IPS DF 19.7 (cell line): ENCODE data around the gene KRT5.
"Not testable (repeated sequence)": the region's sequence is repeated elsewhere in the genome, so short reads cannot be mapped to it uniquely, and the experiment has no call there.

Experiments used
- DNase-seq: peaks from one replicate; pipeline ENCODE4 v3.0.0-alpha.2; 2013; ENCODE audit warnings: low read depth, low spot score

The KRT5 gene

DNA sequence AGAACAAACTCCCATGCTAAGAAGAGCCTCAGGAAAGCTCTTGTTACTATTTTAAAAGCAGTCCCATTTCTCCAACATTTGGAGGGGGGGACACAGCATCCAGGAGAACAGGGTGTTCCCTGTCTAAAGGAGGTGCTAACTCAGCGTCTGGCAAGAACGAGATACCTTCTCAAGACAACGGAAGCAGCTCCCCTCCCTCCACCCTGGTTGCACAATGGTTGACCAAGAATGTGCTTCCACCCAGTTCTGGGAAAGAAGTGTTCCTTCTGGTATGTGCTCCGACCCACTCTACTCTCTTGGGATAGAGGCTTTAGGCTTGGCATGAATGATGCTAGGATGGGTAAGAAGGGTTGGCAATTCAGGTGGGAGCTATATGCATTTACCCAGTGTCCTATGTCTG, 25.7 kb downstream of the KRT5 start:
- no peak for DNase-seq

- no peak for DNase-seq
These were observed 26.1 kb downstream of the KRT5 start for GRCh38 chr12:52494100-52494499.

DNA sequence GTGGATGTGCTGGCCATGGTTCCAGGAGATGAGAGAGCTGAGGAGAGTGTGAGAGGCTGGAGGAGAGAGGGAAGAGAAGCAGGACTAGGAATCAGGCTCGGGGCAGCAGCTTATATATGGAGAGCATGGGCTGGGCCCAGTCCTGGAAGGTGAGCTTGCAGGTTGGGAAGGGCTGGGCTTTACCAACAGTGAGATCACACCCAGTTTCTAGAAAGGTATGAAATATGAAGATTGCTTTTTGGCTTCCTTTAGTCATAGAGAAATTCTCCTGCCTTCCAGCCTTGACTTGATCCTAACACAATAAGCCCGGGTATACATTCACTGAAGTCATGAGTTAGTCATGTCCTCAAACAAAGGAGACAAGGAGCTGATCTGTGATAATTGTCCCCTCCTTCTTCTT, 27.0 kb downstream of the KRT5 start, which contains the start of gene KRT6A:
Gene KRT6A, minus strand, starts transcription at position 86 of the 400 bp plus-strand sequence. Its CDS starts 69 bp downstream, at position 17.
- no peak for DNase-seq

GRCh38 chr12:52492405-52492804, 27.8 kb downstream of the KRT5 start:
- not testable (repeated sequence) for DNase-seq

DNA sequence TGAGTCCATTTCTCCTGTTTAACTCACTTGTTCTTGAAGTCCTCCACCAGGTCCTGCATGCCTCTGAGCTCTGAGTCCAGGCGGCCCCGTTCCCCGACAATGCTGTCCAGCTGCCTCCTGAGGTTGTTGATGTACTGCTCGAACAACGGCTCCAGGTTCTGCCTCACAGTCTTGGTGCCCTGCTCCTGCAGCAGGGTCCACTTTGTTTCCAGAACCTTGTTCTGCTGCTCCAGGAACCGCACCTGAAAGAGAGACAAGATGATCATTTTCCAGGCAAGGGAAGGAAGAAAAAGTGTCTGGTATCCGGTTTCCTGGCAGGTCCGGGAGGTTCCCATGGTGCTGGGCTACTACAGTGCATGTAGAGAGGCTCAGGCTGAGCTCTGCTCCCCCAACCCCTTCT, 28.7 kb downstream of the KRT5 start:
- not testable (repeated sequence) for DNase-seq

- DNase-seq, result no peak
These were observed 31.5 kb downstream of the KRT5 start for GRCh38 chr12:52488736-52489135.

GRCh38 chr12:52487744-52488443, 32.3 kb downstream of the KRT5 start:
- DNase-seq, result not testable (repeated sequence)

DNA sequence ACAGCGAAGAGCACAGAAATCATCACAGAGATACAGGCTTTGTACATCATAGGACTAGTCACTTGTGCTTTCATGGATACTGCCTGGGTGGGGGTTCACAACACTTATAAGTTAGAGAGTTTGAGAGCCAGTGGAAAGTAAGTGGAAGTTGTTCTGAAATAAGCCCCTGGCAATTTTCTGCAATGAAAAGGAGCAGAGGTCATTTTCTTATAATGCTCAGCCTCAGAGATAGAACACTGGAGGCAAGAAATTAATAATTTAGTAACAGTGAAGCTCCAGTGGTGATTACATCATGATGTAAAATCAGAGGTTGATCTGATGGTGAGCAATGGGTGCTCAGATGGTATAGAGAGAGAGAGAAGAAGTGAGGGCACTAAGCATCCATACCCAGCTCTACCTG, 33.0 kb downstream of the KRT5 start:
- no peak for DNase-seq

GRCh38 chr12:52486166-52487105, 33.8 kb downstream of the KRT5 start:
- DNase-seq, result no peak

GRCh38 chr12:52480073-52480472, 40.1 kb downstream of the KRT5 start:
- DNase-seq, result no peak

DNA sequence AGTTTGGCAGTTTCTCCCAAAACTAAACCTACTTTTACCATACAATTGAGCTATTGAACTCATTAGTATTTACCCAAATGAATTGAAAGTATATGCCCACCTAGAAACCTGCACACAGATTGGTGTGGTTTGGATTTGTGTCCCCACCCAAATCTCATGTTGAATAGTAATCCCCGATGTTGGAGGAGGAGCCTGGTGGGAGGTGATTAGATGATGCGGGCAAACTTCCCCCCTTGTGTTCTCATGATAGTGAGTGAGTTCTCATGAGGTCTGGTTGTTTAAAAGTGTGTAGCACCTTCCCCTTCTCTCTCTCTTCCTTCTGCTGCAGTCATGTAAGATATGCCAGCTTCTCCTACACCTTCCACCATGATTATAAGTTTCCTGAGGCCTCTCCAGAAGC, 42.5 kb downstream of the KRT5 start:
- no peak for DNase-seq

DNA sequence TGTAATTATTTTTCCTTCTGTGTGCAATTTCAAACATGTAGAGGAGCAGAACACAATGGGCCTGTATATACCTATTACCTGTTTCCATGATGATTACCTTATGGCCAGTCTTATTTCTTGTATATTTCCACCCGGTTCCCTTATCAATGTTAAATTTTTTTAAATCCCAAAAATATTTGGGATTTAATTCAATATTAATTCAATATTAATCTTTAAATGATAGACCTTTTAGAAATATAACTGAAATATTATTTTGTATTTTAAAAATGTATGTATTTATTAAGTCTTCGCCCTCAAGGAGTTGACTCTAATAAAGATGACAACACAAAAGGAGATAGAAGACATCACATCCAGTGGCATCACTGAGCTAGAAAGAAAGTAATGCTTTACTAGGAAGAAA, 46.0 kb downstream of the KRT5 start:
- DNase-seq, result no peak

- no peak for DNase-seq
These were observed 46.4 kb downstream of the KRT5 start, which contains the start of gene KRT6C for GRCh38 chr12:52473768-52474167. Gene KRT6C, minus strand, starts transcription at chr12:52473805. Its CDS starts 68 bp downstream, at chr12:52473737.

GRCh38 chr12:52469853-52470252, 50.3 kb downstream of the KRT5 start:
- DNase-seq, result no peak

DNA sequence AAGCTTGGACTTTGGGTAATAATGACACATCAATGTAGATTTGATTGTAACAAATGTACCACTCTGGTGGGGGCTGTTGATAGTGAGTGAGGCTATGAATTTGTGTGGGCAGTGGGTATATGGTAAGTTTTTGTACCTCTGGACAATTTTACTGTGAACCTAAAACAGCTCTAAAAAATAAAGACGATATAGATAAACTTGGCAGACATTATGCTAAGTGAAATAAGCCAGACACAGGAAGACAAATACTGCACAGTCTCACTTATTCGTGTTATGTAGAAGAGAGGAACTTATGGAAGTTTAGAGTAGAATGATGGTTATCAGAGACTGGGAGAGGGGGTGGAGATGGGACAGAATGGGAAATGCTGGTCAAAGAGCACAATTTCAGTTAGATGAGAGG, 55.3 kb downstream of the KRT5 start:
- DNase-seq, result no peak
